Muscle layer of colon (tissue), 2 donors: ENCODE data around the gene IRX2.

Experiments
- H3K27ac ChIP-seq: one replicate; pipeline ENCODE4 v1.7.0; 2013; ENCODE audit warnings: low read depth, mild to moderate bottlenecking, low read length, moderate library complexity
- H3K27me3 ChIP-seq, 2 donors: one replicate each; pipeline ENCODE4 v1.7.0; 2013; ENCODE audit warnings: low read length in 2 of 2, mild to moderate bottlenecking in 2 of 2; ENCODE audit not compliant: insufficient read depth in 2 of 2, control insufficient read depth in 1 of 2
- H3K36me3 ChIP-seq: one replicate; pipeline ENCODE4 v1.7.0; 2013; ENCODE audit warnings: mild to moderate bottlenecking, low read length; ENCODE audit not compliant: insufficient read depth
- H3K4me1 ChIP-seq: one replicate; pipeline ENCODE4 v1.7.0; 2013; ENCODE audit warnings: mild to moderate bottlenecking, low read length; ENCODE audit not compliant: insufficient read depth
- H3K4me3 ChIP-seq, 2 donors: one replicate each; pipeline ENCODE4 v1.7.0; 2013; ENCODE audit warnings: low read length in 2 of 2, low read depth in 1 of 2, mild to moderate bottlenecking in 1 of 2, moderate library complexity in 1 of 2
- H3K9ac ChIP-seq: one replicate; pipeline ENCODE4 v1.7.0; 2013; ENCODE audit warnings: low read length
- H3K9me3 ChIP-seq: one replicate; pipeline ENCODE4 v1.7.0; 2013; ENCODE audit warnings: mild to moderate bottlenecking, low read length
- donor health status: abdominal sarcoma.
- donor health status: Adenocarcinoma of cecum.

The IRX2 gene

DNA sequence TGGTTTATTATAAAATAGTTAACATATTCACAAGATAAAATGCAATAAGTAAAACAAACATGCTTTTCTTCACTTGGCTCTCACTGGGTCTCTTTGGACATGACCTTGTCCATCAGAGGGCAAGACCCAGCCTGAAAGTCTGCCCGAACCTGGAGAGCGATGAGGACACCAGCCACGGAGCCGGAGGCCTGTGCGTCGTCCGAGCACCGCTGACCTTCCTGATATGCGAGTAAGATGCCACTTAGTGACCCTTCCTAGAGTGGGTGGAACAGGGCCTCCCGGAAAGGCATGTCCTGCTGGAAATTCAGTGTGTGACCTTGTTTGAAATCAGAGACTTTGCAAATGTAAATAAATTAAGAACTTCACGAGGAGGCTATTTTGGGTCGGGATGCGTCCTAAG, 52.9 kb downstream of the IRX2 start:
- H3K27me3 ChIP-seq = no peaks in the 10 kb centered on the region

DNA sequence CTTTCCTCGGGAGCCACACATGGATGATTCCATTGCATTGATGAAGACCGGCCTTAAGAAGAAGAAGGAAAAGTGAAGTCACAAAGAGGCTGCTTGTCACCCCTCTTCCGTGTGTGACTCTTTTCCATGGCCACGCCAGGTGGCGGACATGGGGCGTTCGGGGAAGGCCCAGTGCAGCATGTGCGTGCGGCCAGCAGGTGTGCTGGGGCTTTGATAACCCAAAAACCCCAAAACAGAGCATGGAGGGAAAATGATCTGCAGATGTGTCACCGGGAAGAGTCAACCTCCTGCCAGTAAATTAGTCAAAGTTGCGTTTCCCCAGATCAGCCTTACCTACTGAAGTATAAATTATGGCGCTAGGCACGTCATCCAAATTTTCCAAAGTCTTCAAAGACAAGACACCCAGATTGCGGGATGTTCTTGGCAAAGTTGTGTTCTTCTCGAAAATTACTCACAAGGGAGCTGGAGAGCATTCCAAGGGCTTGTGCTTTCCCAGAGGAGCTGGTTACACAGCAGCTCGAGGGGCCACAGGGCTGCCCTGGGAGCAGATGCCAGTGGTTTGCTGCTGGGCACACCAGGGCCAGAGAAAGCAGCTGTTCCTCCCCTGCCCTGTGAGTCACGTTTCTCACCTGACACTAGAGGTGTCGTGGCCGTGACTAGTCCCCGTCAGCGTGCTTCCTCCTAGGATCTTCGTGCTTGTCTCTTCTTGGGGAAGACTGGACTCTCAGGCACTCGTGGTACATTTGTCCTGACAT, 53.9 kb downstream of the IRX2 start:
- Histone ChIP-seq H3K27ac (no peak overlapping the region), H3K27me3 (no peaks in the 10 kb centered on the region), H3K36me3 (no peaks in the 10 kb centered on the region), H3K4me1 (no peaks in the 10 kb centered on the region), H3K4me3 (no peak overlapping the region), H3K9me3 (no peaks in the 10 kb centered on the region), H3K9ac (no peak overlapping the region)

More for the DNA sequence above, 52.9 kb downstream of the IRX2 start:
- H3K36me3 ChIP-seq = no peaks in the 10 kb centered on the region
- H3K4me1 ChIP-seq = no peaks in the 10 kb centered on the region
- H3K4me3 ChIP-seq = no peak overlapping the region
- no peaks in the 10 kb centered on the region for H3K9me3 ChIP-seq
- H3K27ac ChIP-seq = no peak overlapping the region
- no peak overlapping the region for H3K9ac ChIP-seq

DNA sequence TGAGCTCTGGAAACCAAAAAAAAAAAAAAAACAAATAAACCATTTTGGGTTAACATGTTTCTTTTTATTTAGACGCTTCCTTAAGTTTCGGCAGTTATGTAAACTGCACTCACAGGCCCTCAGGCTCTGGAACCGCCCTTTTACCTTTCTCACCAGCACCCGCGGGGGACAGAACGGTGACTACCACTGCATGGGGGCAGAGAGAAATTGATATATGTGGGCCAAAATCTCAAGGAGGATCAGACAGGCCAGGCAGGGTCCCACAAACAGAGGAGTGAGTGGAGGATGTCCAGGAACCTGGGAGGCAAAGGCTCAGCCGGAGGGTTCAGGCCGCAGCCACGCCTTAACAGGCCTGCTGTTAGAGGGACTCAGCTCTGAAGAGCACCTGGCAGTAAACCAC, 54.4 kb downstream of the IRX2 start:
- Histone ChIP-seq H3K9me3 (no peaks in the 10 kb centered on the region), H3K27ac (no peak overlapping the region), H3K27me3 (no peaks in the 10 kb centered on the region), H3K4me1 (no peaks in the 10 kb centered on the region), H3K36me3 (no peaks in the 10 kb centered on the region), H3K9ac (no peak overlapping the region), H3K4me3 (no peak overlapping the region)
